Endothelial cell of umbilical vein (primary cell): Measurements from ENCODE around the gene SRRM3. TPM values are rescaled to one million over a fixed set of nuclear protein-coding genes. Genes with fewer than 3 reads are reported as not detected.

Experiments used
- BruUV-seq: library from RNA; stranded (reverse); fragments of 400-500 nt; replicated peaks from 2 replicates; lab custom pipeline; 2021; lab: Mats Ljungman, UMichigan
- CTCF ChIA-PET: fragments of 300-600, 350-600 bp; sonication (Branson Sonifier 250); formaldehyde crosslinking; loops from one replicate; lab custom pipeline; 2021; ENCODE audit warnings: antibody characterized with exemption, inconsistent platforms; lab: Charles Lee
- POLR2A ChIA-PET: fragments of 300-600, 350-600 bp; sonication (Branson Sonifier 250); formaldehyde crosslinking; loops from one replicate; lab custom pipeline; 2021; ENCODE audit warnings: antibody characterized with exemption, inconsistent platforms; lab: Charles Lee
- DNase-seq: peaks from one replicate; pipeline ENCODE4 v3.0.0-alpha.2; 2011; ENCODE audit warnings: low read depth, low spot score
- FAIRE-seq: peaks from 2 replicates; lab custom pipeline; 2011; peaks lifted over from hg19 to GRCh38; lab: Jason Lieb, UNC
- H2AFZ ChIP-seq: 2 replicates; pipeline ENCODE4 v1.6.0; 2012; ENCODE audit warnings: low read depth, low read length, control low read depth, inconsistent platforms
- H3K27ac ChIP-seq: 2 replicates; pipeline ENCODE4 v1.5.1; 2011; ENCODE audit warnings: low read depth, mild to moderate bottlenecking, control low read depth, low read length, moderate library complexity; ENCODE audit not compliant: insufficient read depth
- H3K27me3 ChIP-seq, 2 experiments: 2 replicates each; pipeline versions ENCODE4 v1.6.0 to v1.6.1; 2011; ENCODE audit warnings: low read length in 2 of 2, mixed read lengths in 1 of 2; ENCODE audit not compliant: control insufficient read depth in 2 of 2, insufficient read depth in 2 of 2
- H3K36me3 ChIP-seq, 2 experiments: 2 replicates in 1 of 2; 3 replicates in 1 of 2; pipeline ENCODE4 v1.5.1; 2011; ENCODE audit warnings: low read length in 2 of 2, mild to moderate bottlenecking in 1 of 2, moderate library complexity in 1 of 2; ENCODE audit not compliant: control insufficient read depth in 2 of 2, insufficient read depth in 2 of 2; ENCODE audit errors: extremely low read depth in 1 of 2
- H3K4me1 ChIP-seq: 3 replicates; pipeline ENCODE4 v1.5.1; 2011; ENCODE audit warnings: mild to moderate bottlenecking, low read length; ENCODE audit not compliant: control insufficient read depth, insufficient read depth; ENCODE audit errors: extremely low read depth
- H3K4me2 ChIP-seq: 2 replicates; pipeline ENCODE4 v1.6.1; 2011; ENCODE audit warnings: low read length, control low read depth, mixed read lengths; ENCODE audit not compliant: insufficient read depth
- H3K4me3 ChIP-seq, 3 experiments: fragments of 200-600 bp in 1 of 3; sonication (generic), shearing (Covaris generic) in 1 of 3; replicated peaks in 1 of 3; 2 replicates each; pipeline ENCODE4 v1.5.1; 2011 to 2016; ENCODE audit warnings: control low read depth in 3 of 3, low read length in 3 of 3, mild to moderate bottlenecking in 2 of 3, inconsistent platforms in 1 of 3, low read depth in 1 of 3, moderate library complexity in 1 of 3; ENCODE audit not compliant: insufficient read depth in 1 of 3
- H3K79me2 ChIP-seq: 2 replicates; pipeline ENCODE4 v1.6.0; 2012; ENCODE audit warnings: low read length, inconsistent platforms; ENCODE audit not compliant: control insufficient read depth, insufficient read depth
- H3K9ac ChIP-seq: replicated peaks from 2 replicates; pipeline ENCODE3; 2011; ENCODE audit warnings: low read length, control low read depth; ENCODE audit not compliant: insufficient read depth; ENCODE audit errors: extremely low read depth
- H3K9me1 ChIP-seq: replicated peaks from 3 replicates; pipeline ENCODE4 v1.6.0; 2011; ENCODE audit warnings: mild to moderate bottlenecking, low read length; ENCODE audit not compliant: control insufficient read depth, insufficient read depth; ENCODE audit errors: extremely low read depth
- H3K9me3 ChIP-seq: replicated peaks from 2 replicates; pipeline ENCODE4 v1.5.1; 2012; ENCODE audit warnings: low read length, inconsistent platforms; ENCODE audit not compliant: control insufficient read depth, insufficient read depth
- H4K20me1 ChIP-seq: replicated peaks from 2 replicates; pipeline ENCODE3; 2011; ENCODE audit warnings: mild to moderate bottlenecking, low read length; ENCODE audit not compliant: control insufficient read depth, insufficient read depth; ENCODE audit errors: extremely low read depth
- EZH2 ChIP-seq: IDR thresholded peaks from 2 replicates; pipeline ENCODE4 v1.6.1; 2012; ENCODE audit warnings: borderline replicate concordance, low read depth, mild to moderate bottlenecking, moderate library complexity, low read length, inconsistent platforms; ENCODE audit not compliant: severe bottlenecking
- FOS ChIP-seq: IDR thresholded peaks from 2 replicates; pipeline ENCODE4 v1.6.1; 2011; ENCODE audit warnings: mild to moderate bottlenecking, low read length, moderate library complexity, borderline replicate concordance; ENCODE audit not compliant: insufficient read depth
- GATA2 ChIP-seq: IDR thresholded peaks from 2 replicates; pipeline ENCODE4 v1.7.0; 2011; ENCODE audit warnings: low read depth, mild to moderate bottlenecking, moderate library complexity, mixed read lengths, low read length; ENCODE audit not compliant: insufficient read length, insufficient read depth
- JUN ChIP-seq: IDR thresholded peaks from 2 replicates; pipeline ENCODE4 v1.6.1; 2011; ENCODE audit warnings: borderline replicate concordance, low read depth; ENCODE audit not compliant: insufficient read length, insufficient read depth
- MAX ChIP-seq: IDR thresholded peaks from 2 replicates; pipeline ENCODE4 v1.6.1; 2011; ENCODE audit not compliant: insufficient read depth, insufficient read length
- MYC ChIP-seq: IDR thresholded peaks from one replicate; pipeline ENCODE4 v1.6.1; 2011; ENCODE audit warnings: mild to moderate bottlenecking, low read depth, low read length
- POLR2A ChIP-seq: IDR thresholded peaks from 2 replicates; pipeline ENCODE4 v1.6.1; 2012; ENCODE audit warnings: low read depth, mild to moderate bottlenecking, control low read depth, low read length
- POLR2AphosphoS5 ChIP-seq: IDR thresholded peaks from 2 replicates; pipeline ENCODE4 v1.6.1; 2012; ENCODE audit warnings: low read depth, mild to moderate bottlenecking, control low read depth, low read length, moderate library complexity; ENCODE audit not compliant: insufficient read depth
- dilution Hi-C: fragments of 300-500 bp; cut with MboI; formaldehyde crosslinking; loops from one replicate; pipeline ENCODE4 v1.15.0; 2019; ENCODE audit warnings: low sequenced_read_pairs; ENCODE audit not compliant: extremely low pct_ligation_motif_present
- intact Hi-C: fragments of 100-400 bp; cut with micrococcal nuclease; formaldehyde crosslinking; loops from one replicate; pipeline ENCODE4 v1.10.0; 2022
- polyA plus RNA-seq, 4 experiments: library from polyadenylated mRNA; depleted of rRNA in 3 of 4; stranded (reverse) in 3 of 4; unstranded in 1 of 4; fragments of >200 nt; gene quantifications; 2 replicates each; pipeline versions ENCODE4 v1.2.1 to v1.2.3, GENCODE V29; 2011 to 2012; ENCODE audit warnings: missing spikeins in 1 of 4
- total RNA-seq: library from RNA; stranded (reverse); gene quantifications from 2 replicates; pipeline ENCODE4 v1.2.3, GENCODE V29; 2021
- TF ChIP-seq, protein P1 (sequence below), 2 donors: IDR thresholded peaks; 1 replicate in 1 of 2; 2 replicates in 1 of 2; pipeline ENCODE4 v1.5.1; 2011; ENCODE audit warnings: low read length in 2 of 2, mild to moderate bottlenecking in 2 of 2, moderate library complexity in 2 of 2, control low read depth in 1 of 2, inconsistent platforms in 1 of 2, low read depth in 1 of 2; ENCODE audit not compliant: insufficient read depth in 1 of 2; ENCODE audit errors: extremely low read depth in 1 of 2

Gene SRRM3
- total and polyA plus RNA-seq, 2 donors (not counting 3 experiments of a cell fraction or from before 2014, with no cell fraction given) = 4.4 to 5.4 TPM

DNA sequence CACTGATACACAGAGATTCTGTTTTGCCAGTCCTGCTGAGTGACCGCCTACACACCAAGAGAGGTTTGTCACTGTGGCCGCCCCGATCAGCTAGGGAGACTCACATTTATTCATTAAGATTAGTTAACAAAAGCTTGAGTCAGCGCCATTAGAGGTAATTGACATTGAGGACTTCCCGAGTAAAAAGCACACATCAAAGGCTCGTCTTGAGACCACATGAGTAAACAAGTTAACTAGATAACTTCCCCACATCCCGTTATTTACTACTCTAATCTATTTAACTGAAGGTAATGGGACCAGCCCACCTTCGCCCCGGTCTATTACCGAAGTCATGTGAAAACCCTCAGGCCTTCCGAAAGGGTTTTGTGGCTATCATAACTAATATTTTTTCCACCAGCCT lies 23.0 kb downstream of the SRRM3 start:
- FAIRE-seq = no peak
- BruUV-seq = no TSS peak
- Histone ChIP-seq H3K9me3 (no peaks in the 10 kb centered on the region), H3K27ac (no peak overlapping the region), H3K27me3 (peaks cover 0 to 4% of the 10 kb centered on the region in 2 experiments), H3K4me3 (no peak overlapping the region), H3K9ac (no peak overlapping the region), H3K4me2 (no peak overlapping the region), H2AFZ (no peak overlapping the region), H4K20me1 (no peaks in the 10 kb centered on the region), H3K36me3 (no peaks in the 10 kb centered on the region), H3K79me2 (no peaks in the 10 kb centered on the region), H3K4me1 (no peaks in the 10 kb centered on the region), H3K9me1 (no peaks in the 10 kb centered on the region)
- dilution Hi-C loops (no loop called here), intact Hi-C loops (loop anchor here (5.0 kb wide), 1 partner anchor 43 kb away; no protein-coding TSS in a partner anchor)
- ChIA-PET POLR2A (no interaction called here), CTCF (interaction anchor here (1.0 to 1.8 kb wide), 2 partner anchors 10 to 23 kb away, joined by 4 to 7 read pairs; partner anchors contain the start of gene SRRM3)
- TF ChIP-seq, protein P1, sequence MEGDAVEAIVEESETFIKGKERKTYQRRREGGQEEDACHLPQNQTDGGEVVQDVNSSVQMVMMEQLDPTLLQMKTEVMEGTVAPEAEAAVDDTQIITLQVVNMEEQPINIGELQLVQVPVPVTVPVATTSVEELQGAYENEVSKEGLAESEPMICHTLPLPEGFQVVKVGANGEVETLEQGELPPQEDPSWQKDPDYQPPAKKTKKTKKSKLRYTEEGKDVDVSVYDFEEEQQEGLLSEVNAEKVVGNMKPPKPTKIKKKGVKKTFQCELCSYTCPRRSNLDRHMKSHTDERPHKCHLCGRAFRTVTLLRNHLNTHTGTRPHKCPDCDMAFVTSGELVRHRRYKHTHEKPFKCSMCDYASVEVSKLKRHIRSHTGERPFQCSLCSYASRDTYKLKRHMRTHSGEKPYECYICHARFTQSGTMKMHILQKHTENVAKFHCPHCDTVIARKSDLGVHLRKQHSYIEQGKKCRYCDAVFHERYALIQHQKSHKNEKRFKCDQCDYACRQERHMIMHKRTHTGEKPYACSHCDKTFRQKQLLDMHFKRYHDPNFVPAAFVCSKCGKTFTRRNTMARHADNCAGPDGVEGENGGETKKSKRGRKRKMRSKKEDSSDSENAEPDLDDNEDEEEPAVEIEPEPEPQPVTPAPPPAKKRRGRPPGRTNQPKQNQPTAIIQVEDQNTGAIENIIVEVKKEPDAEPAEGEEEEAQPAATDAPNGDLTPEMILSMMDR (IDR thresholded peaks at IDR 0.05; ENCODE audit: extremely low read depth in 1 of 2, insufficient read depth in 1 of 2, low read depth in 1 of 2, low read length in 2 of 2) = no peak
- TF ChIP-seq GATA2 (no peak), POLR2A (no peak), MAX (no peak), FOS (no peak), MYC (no peak), EZH2 (no peak), POLR2AphosphoS5 (no peak), JUN (no peak)
- no peak for DNase-seq
